ENCODE results near the gene TFF3. TPM values are rescaled to one million over a fixed set of nuclear protein-coding genes. Genes with fewer than 3 reads are reported as not detected.

The TFF3 gene, protein sequence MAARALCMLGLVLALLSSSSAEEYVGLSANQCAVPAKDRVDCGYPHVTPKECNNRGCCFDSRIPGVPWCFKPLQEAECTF
- total RNA-seq: 10 to 100 TPM; 14.3 to 45.1 (median 23.7) TPM
- 1,000 to 10,000 TPM; 1,800 to 7,065 (median 3,772) TPM for polyA plus RNA-seq

DNA sequence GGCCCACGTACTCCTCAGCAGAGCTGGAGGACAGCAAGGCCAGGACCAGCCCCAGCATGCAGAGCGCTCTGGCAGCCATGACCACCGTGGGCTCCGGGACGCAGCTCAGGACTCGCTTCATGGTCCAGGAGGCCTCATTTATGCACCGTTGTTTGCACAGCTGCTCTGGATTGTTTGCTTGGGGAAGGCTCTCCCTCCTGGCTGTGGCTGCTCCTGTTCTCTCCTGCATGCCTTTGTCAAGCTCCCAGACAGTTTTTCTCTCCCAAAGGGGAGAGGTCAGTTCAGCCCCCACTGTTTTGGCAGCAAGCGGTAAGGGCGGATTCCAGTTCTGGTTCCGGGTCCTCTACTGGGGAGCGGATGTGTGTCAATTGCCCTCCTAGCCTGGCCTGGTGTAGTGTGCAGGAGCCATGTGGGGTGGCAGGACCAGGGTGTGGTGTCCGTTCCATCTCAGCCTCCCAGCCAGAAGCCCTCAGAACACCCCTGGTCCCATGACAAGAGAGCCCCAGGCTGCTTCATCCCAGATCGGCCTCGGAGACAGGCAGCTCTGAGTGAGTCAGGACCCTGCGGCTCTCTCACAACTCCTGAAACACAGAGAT lies at the start of gene TFF3:
TFF3 (minus strand) TSS at position 114 of the 596 bp plus-strand sequence; CDS start at position 79, 35 bp downstream.
- DNase-seq: no peak
- TF ChIP-seq, protein P1, sequence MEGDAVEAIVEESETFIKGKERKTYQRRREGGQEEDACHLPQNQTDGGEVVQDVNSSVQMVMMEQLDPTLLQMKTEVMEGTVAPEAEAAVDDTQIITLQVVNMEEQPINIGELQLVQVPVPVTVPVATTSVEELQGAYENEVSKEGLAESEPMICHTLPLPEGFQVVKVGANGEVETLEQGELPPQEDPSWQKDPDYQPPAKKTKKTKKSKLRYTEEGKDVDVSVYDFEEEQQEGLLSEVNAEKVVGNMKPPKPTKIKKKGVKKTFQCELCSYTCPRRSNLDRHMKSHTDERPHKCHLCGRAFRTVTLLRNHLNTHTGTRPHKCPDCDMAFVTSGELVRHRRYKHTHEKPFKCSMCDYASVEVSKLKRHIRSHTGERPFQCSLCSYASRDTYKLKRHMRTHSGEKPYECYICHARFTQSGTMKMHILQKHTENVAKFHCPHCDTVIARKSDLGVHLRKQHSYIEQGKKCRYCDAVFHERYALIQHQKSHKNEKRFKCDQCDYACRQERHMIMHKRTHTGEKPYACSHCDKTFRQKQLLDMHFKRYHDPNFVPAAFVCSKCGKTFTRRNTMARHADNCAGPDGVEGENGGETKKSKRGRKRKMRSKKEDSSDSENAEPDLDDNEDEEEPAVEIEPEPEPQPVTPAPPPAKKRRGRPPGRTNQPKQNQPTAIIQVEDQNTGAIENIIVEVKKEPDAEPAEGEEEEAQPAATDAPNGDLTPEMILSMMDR (IDR thresholded peaks at IDR 0.05): no peak
- TF ChIP-seq POLR2A (IDR thresholded peaks at IDR 0.05): no peak
- no peak for TF ChIP-seq EP300 (IDR thresholded peaks at IDR 0.05)
- no peak for TF ChIP-seq POLR2AphosphoS5 (IDR thresholded peaks at IDR 0.05)
- Histone ChIP-seq H3K27ac (peak within 1 kb of the TSS in 1 of 4 donors; percentile 17), H3K4me1 (no peaks in the 10 kb centered on the region), H3K27me3 (peaks cover 0 to 18% (median 4%) of the 10 kb centered on the region in 3 donors), H3K36me3 (no peaks in the 10 kb centered on the region), H3K9me3 (no peaks in the 10 kb centered on the region), H3K4me3 (no peak within 1 kb of the TSS)
- intact Hi-C loops (cut with DNase I): no loop called here
- WGBS, 2 donors: 16 to 70% methylated on average over 15 of the region's 15 CpGs

DNA sequence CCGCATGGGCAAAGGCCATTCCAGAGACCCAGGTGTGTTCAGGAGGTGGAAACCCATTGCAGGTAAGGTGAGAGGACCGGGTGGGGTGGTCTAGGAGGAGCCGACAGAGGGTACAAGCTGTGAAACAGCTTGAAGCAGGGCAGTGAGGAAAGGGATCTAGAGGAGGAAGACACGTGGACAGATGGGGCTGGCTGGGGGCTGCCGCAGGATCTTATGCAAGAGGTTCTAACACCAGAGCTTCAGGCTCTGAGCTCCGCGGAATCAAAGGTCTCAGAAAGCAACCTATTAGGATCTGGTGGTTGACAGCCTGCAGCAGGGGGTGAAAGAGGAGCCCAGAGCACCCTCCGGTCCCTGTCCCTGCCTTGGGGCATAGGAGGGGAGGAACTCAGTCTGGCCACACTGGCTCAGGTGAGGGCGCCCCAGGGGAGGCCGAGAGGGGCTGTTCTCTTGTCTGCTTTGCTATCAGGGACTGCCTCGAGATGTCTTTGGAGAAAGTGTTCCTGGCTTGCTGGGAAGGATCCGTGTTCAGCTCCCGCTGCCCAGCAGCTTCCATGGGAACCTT lies 49.2 kb upstream of the TFF3 start:
- TF ChIP-seq POLR2A (IDR thresholded peaks at IDR 0.05) (no peak), POLR2AphosphoS5 (IDR thresholded peaks at IDR 0.05) (no peak), EP300 (IDR thresholded peaks at IDR 0.05) (no peak)
- TF ChIP-seq, protein P1 (IDR thresholded peaks at IDR 0.05): no peak
- intact Hi-C loops (cut with DNase I): no loop called here
- peaks cover 0 to 48% (median 15%) of the 10 kb centered on the region in 3 donors for H3K27me3 ChIP-seq
- H3K27ac ChIP-seq: no peak overlapping the region
- no peaks in the 10 kb centered on the region for H3K4me1 ChIP-seq
- peaks cover 0 to 7% (median 3%) of the 10 kb centered on the region in 4 donors for H3K9me3 ChIP-seq
- no peak for DNase-seq
- 80 to 88% methylated on average over 13 of the region's 13 CpGs for WGBS, 2 donors
- H3K36me3 ChIP-seq: no peaks in the 10 kb centered on the region
- no peak overlapping the region for H3K4me3 ChIP-seq

DNA sequence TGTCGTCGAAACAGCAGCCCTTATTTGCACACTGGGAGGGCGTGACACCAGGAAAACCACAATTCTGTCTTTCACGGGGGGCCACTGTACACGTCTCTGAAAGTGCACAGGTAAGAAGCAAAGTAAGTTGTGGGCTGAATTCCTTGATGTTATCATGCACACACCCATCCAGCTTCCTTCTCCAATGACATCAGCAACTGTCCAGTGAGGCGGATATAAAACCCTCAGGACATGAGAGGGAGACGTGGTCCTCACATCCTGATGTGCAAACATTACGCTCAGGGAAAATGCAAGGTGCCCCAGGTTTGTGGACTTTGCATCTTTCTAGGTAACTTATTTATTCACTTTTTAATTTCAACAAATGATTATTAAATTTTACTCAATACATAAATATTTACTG lies 48.1 kb upstream of the TFF3 start:
- Histone ChIP-seq H3K4me3 (no peak overlapping the region), H3K4me1 (no peaks in the 10 kb centered on the region), H3K27ac (no peak overlapping the region), H3K9me3 (peaks cover 0 to 7% (median 3%) of the 10 kb centered on the region in 4 donors), H3K36me3 (no peaks in the 10 kb centered on the region), H3K27me3 (peaks cover 0 to 50% (median 15%) of the 10 kb centered on the region in 3 donors)
- no peak for DNase-seq
- WGBS, 2 donors: 28 to 56% methylated on average over 8 of the region's 8 CpGs
- intact Hi-C loops (cut with DNase I): no loop called here
- TF ChIP-seq EP300 (IDR thresholded peaks at IDR 0.05) (no peak), POLR2AphosphoS5 (IDR thresholded peaks at IDR 0.05) (no peak), POLR2A (IDR thresholded peaks at IDR 0.05) (no peak)
- TF ChIP-seq, protein P1 (IDR thresholded peaks at IDR 0.05): no peak

DNA sequence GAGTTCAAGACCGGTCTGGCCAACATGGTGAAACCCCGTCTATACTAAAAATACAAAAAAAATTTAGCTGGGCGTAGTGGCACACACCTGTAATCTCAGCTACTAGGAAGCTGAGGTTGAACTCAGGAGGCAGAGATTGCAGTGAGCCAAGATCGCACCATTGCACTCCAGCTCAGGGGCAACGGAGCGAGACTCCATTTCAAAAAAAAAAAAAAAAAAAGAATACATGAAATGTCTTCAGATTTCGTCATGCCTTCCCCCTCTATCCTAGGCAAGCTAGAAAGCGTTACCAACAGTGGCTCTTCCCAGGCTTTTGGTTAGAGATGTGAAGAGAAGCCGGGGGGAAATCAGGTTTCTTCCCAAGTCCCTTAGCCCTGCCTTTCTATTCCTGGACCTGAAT lies 47.5 kb upstream of the TFF3 start:
- WGBS, 2 donors: 67 to 76% methylated on average over 9 of the region's 9 CpGs
- Histone ChIP-seq H3K9me3 (peaks cover 0 to 7% (median 3%) of the 10 kb centered on the region in 4 donors), H3K27ac (no peak overlapping the region), H3K27me3 (peaks cover 0 to 52% (median 15%) of the 10 kb centered on the region in 3 donors), H3K4me3 (no peak overlapping the region), H3K4me1 (no peaks in the 10 kb centered on the region), H3K36me3 (no peaks in the 10 kb centered on the region)
- intact Hi-C loops (cut with DNase I): no loop called here
- no peak for TF ChIP-seq EP300 (IDR thresholded peaks at IDR 0.05)
- no peak for TF ChIP-seq POLR2A (IDR thresholded peaks at IDR 0.05)
- TF ChIP-seq, protein P1 (IDR thresholded peaks at IDR 0.05): no peak
- no peak for TF ChIP-seq POLR2AphosphoS5 (IDR thresholded peaks at IDR 0.05)
- DNase-seq: no peak
